Stimulated activated CD8-positive, alpha-beta memory T cell treated with anti-CD3 and anti-CD28 coated beads, Interleukin-7, amount 100 ng/mL, for 4 hours (primary cell): ENCODE results near the gene AGBL4.

Experiments used
- DNase-seq, 2 donors: peaks; one replicate each; pipeline ENCODE4 v3.0.0-alpha.2; 2020; ENCODE audit warnings: low read depth in 2 of 2

AGBL4 gene

DNA sequence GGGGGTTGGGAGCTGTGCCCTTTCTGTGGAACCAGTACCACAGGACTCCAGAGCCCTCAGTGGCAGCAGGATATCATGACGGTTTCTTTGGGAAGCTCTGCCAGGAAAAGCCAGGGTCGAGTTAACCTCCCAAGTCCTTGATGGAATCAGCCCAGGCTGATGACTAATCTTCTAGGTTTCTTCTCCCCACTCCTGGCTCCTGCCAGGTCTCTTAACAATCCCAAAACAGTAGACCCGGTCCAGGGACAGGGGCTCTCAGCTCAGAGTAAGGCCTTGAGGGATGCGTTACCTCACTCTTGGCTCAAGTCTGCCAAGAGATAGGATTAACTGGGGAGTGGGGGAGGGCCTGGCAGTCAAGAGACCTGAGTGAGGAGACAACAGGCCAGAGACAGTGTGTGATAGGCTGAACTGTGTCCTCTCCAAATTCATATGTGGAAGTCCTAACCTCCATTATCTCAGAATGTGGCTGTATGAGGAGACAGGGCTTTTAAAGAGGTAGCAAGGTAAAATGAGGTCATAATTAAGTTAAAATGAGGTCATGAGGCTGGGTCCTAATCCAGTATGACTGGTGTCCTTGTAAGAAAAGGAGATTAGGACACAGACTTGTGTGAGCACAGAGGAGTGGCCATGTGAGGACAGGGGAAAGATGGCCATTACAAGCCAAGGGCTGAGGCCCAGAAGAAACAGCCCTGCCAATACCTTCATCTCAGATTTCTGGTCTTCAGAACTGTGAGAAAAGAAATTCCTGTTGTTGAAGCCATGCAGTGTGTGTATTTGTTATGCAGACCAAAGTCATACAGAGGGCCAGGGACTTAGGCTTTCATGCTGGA is 1342.1 kb downstream of the AGBL4 start:
- no peak for DNase-seq

DNA sequence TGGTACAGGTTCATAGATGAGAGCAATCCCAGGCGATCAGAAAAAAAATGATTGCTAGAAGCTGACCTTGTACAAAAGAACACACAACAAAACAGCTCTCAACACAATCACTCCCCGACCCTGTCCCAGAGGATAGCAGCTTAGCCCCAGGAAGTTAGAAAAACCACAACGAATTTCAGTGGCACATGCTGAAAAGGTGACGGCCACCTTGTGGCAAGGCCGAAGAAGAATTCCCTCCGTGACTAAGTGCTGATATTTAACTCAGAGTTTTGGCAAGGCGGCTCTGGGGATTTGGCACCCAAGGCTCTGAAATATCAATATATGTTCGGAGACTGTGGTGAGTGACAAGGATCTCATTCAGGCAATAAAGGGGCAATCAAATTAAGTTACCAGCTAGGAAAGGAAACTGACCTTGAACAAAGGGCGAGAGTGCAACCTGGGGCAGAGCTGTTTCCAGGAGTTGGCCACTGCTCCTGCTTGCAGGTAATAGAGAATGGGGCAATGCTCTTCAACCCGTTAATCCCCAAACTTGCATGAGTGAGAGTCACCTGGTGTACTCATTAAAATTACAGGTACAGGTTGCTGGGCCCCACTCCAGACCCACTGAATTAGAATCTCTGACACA is 1343.2 kb downstream of the AGBL4 start:
- no peak for DNase-seq

DNA sequence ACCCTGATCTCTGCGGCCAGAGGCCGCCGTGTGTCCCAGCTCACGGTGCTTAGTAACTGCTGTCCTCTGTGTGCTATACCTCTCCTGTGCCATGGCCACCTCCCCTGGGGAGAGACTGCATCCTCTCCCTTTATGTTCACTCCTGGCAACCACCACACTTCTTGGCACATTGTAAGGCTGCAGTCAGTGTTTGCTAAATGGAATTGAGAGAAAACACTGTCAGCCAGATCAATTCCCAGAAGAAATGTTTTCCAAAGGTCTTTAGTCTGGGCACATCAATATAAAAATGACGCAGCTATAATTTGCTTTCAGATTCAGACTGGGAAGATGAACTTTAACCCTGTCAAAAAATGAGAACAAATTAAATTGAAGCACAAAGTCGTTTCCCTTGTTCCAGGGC is 1343.9 kb downstream of the AGBL4 start:
- DNase-seq, result no peak

DNA sequence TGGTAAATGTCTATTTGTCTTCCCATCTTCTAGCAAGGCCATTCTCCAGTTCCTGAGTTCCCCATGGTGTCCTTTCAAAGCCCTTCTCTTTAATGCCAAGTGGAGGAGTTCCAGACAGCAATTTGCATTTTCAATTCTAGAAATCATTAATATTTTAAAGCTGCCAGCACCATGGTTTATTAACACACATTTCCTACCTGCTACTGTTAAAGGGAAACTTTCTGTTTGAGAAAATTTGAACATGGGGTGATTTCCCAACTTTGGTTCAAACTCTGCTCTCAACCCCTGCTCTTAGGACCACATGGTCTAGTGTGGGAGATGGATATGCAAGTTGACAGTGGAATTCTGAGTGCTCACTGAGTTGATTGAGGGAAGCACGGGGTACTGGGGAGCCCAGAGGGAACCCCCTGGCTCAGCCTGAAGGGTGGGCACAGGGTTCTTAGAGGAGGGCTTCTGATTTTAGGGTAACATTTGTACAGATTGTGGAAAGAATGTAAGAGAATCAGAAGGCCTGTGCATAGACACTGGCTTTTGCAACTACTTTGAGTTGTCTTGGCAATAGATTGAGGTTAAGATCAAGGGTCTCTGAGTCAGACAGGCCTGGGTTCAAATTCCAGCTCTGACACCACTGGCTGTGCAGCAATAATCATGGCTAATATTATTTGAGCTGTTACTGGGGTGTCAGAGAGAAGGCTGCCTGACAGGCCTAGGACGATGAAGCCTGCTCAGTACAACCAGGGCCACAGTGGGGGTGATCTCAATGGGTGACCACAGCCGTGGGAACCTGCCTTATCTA is 1344.8 kb downstream of the AGBL4 start:
- no peak for DNase-seq

DNA sequence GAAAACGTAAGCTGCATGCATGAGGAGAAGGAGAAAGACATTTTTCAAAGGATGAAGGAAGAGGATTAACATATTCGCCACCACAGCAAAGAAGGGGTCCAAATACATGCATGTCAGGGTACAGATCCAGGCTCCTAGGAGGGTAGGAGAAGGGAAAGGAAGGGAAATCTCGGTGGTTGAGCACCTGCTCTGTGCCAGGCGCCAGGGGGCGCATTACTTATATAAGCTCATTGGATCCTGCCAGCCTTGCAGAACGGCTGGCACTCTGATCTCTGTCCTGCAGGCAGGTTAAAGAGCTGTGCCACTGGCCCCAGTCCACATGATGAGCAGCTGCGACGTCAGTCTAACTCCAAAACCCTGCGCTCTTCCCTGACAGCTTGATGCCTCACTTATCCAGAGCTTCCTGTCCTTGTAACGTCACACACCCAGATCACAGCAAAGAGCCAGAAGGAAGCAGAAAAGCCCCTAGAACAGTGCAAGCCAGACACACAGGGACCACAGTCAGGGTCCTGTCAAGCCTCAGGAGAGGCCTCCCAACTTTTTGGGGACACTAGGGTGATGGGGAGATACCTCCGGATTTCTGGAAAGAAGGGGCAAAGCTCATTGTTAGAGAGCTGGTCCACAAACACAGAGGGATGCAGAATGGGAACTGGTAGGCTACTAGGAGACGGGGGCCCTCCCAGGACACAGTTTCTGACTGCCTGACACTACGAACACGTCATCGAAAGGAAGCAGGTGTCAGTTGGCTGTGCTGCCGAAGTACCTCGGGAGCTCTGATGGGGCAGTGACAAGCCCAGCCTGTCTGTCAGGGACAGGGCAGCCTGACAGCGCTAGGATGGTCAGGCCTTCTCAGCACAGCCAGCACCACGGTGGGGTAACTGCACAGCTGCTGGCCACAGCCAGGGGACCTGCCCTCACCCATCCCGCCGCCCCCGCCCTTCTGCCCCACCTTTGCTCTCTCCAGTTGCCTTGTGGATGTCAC is 1346.2 kb downstream of the AGBL4 start:
- no peak for DNase-seq

- no peak for DNase-seq
Measured at GRCh38 chr1:48676822-48677221, 1346.9 kb downstream of the AGBL4 start.

DNA sequence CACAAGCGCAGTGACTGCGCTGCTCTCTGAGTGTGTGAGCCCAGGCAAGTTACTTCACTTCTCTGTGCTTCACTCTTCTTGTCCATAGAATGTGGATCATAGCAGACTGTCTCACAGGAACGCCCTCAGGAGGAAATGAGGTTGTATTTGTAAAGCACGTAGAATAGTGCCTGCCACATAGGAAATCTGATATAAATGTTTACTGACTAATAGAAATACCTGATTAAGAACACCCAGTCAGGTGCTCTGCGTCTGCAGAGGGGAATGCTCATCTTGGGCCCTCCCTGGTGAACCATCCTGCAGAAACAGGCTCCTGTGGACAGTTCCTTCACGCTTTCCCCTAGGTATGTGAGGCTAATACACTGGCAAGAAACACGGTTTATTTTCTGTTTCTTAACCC is 1347.4 kb downstream of the AGBL4 start:
- DNase-seq, result no peak

- DNase-seq, result no peak
Measured at GRCh38 chr1:48675251-48675650, 1348.5 kb downstream of the AGBL4 start.

GRCh38 chr1:48674641-48675040 is 1349.1 kb downstream of the AGBL4 start:
- no peak for DNase-seq

DNA sequence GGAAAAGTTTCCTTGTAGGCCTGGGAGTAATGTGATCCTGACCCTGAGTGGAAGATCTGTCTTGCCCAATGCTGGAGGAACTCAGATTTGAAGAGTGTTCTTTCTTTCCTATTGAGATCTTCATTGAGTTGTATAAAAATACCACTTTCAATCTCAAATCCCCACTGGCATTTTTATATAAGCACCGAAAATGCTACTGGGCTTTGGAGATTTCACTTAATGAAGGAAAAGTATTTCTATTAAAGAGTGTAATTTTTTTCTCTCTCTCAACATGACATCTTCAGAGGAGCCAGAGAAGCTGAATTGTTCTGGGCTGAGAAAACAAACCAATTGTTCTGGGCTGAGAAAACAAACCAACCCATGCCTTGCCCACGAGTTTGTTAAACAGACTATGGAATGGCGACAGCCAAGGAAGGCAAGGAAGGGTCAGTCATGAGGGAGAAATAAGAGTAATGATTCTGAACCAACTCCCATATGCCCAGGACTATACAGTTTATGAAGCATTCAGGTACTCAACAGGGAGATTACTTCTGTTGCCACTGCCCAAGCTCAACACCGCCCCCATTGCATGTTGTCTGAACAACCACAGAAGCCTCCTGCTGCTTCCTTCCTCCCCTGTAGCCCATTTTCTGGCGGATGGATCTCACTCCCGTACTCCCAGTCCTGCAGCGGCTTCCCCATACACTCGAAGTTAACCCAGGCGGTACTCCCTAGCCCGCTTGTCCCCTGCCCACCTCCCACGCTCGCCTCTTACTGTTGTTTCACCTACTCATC is 1350.2 kb downstream of the AGBL4 start:
- no peak for DNase-seq

- DNase-seq, result no peak
Measured at GRCh38 chr1:48671578-48671977, 1352.2 kb downstream of the AGBL4 start.

GRCh38 chr1:48670234-48671020 is 1353.3 kb downstream of the AGBL4 start:
- DNase-seq, result no peak

GRCh38 chr1:48668339-48668738 is 1355.4 kb downstream of the AGBL4 start:
- no peak for DNase-seq

DNA sequence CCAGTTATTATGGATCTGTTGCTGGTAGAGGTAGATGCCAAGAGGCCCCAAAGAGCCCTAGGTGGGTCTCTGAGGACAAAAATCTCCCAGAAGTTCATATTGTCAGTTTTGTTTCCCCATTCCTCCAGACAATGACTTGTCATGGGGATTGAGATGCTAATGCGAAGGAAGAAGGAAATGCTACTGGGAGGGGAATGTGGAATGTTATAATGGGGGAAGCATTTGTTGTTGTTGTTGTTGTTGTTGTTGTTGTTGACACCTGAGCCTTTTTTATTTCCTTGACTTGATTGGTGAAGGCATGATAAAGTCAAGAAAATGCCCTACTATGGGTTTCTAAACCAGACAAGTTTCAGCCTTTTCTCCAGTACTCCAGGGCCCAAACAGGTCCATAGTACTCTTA is 1356.0 kb downstream of the AGBL4 start:
- no peak for DNase-seq

DNA sequence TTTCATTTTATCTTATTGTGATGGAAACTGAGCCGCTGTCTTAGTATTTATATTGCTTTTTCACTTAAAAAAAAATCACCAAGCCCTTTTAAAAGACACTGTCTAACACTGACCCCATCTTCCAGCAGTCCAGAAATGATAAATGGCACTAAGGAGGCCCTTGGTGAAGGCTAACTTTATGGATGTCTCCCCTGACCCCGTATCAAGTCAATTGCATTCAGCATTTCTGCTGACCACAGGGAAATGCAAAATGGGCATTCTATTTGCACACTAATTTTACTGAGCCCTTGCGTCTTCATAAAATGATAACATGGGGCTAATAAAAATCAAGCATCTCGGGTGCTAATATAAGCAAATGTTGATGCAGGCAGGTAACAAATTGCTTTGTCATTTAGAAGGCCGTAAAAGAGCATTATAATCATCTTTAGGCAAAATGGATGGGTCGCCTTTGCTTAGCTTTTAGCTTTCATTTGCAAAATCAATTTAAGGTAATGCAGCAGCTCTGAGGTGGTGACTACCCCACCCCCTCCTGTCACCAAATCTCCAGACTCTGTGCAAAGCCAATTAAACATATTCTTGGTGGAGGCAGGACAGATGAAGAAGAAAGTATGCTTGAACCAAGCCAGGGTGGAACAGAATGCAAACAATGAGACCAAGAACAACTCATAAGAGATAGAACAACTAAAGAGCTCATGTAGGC is 1357.9 kb downstream of the AGBL4 start:
- DNase-seq, result no peak

- DNase-seq, result no peak
Measured at GRCh38 chr1:48661726-48662463, 1361.9 kb downstream of the AGBL4 start.

DNA sequence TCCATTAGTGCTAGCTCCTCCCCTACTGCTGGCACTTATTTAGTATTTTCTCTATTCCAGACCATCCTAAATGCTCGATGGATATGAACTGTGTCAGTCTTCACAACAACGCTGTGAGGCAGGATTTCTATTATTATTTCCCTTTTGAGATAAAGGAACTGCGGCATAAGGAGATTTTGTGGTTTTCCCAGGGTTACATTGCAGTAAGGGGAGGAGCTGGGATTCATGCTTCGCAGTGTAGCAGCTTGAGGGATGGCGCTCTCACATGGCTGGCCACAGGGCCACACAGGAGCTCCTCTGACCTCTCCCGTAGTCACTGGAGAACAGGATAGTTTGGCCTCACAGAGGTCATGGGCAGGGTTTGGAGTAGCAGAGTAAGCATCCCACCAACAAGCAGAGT is 1364.0 kb downstream of the AGBL4 start:
- DNase-seq, result no peak

DNA sequence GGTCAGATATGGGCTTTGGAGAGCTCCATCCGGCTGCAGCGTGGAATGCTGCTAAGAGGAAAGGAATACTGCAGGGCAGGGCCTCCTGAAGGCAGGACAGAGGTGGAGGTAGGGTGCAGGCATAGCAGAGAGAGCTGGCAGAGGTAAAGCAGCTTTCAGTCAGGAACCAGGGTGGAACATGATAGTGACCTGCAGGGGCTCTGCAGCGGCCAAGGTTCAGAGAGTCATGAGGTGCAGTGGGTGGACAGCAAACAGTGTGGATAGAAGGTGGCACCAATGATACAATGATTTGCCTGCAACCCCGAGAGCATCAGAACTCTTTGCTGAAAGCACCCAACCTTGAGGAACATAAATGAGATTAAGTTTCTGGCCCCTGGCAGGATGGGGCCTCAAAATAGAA is 1366.3 kb downstream of the AGBL4 start:
- DNase-seq, result no peak
